ENCODE data around the gene CAMK2B. TPM values are rescaled to one million over a fixed set of nuclear protein-coding genes. Genes with fewer than 3 reads are reported as not detected.

The CAMK2B gene
- total and polyA plus RNA-seq, 2 experiments from 2014 or later: not detected

- Histone ChIP-seq H4K20me1 (replicated peaks; ENCODE audit: insufficient read depth) (no peaks in the 10 kb centered on the region; the same call in 1 of the 2 replicates), H3K27ac (ENCODE audit: low read depth) (no peak overlapping the region), H3K4me1 (ENCODE audit: insufficient read depth) (no peaks in the 10 kb centered on the region), H3K9me2 (ENCODE audit: insufficient read depth) (no peaks in the 10 kb centered on the region), H3F3A (replicated peaks; ENCODE audit: low read depth) (no peaks in the 10 kb centered on the region), H3K4me3 (no peak overlapping the region), H3K36me3 (ENCODE audit: insufficient read depth) (no peaks in the 10 kb centered on the region), H3K4me2 (no peak overlapping the region), H3K79me2 (replicated peaks; ENCODE audit: insufficient read depth) (no peaks in the 10 kb centered on the region), H3K27me3 (ENCODE audit: insufficient read depth) (no peaks in the 10 kb centered on the region), H2AFZ (no peak overlapping the region)
- TF ChIP-seq ETS1 (IDR thresholded peaks at IDR 0.05) (no peak), REST (IDR thresholded peaks at IDR 0.05; ENCODE audit: unreplicated experiment) (no peak), STAT1 (IDR thresholded peaks at IDR 0.05; ENCODE audit: unreplicated experiment) (no peak), NANOG (IDR thresholded peaks at IDR 0.05; ENCODE audit: borderline replicate concordance) (no peak), EZH2phosphoT487 (IDR thresholded peaks at IDR 0.05; ENCODE audit: unreplicated experiment) (no peak), CTCF (conservative IDR thresholded peaks at IDR 0.05; ENCODE audit: low read depth in 2 of 2) (no peak), ZNF114 (CRISPR knock-in tag; IDR thresholded peaks at IDR 0.05) (no peak), CREB1 (CRISPR knock-in tag; IDR thresholded peaks at IDR 0.05; ENCODE audit: low read depth) (no peak), POLR2AphosphoS5 (IDR thresholded peaks at IDR 0.05; ENCODE audit: low read depth) (no peak), EZH2 (IDR thresholded peaks at IDR 0.05; ENCODE audit: low read depth, unreplicated experiment) (no peak), ZNF331 (CRISPR knock-in tag; IDR thresholded peaks at IDR 0.05; ENCODE audit: low read depth) (no peak), JUNB (IDR thresholded peaks at IDR 0.05; ENCODE audit: unreplicated experiment) (no peak), ZNF462 (CRISPR knock-in tag; IDR thresholded peaks at IDR 0.05) (no peak)
- DNase-seq (ENCODE audit: low spot score): no peak
- ATAC-seq: no peak
- H3K4me3 Mint-ChIP-seq: no peak overlapping the region
- H3K27ac Mint-ChIP-seq: no peak overlapping the region
- peaks cover 8% of the 10 kb centered on the region for H3K9me3 Mint-ChIP-seq
- H3K27me3 Mint-ChIP-seq (ENCODE audit: insufficient read depth, low read depth, poor library complexity): peaks cover 17% of the 10 kb centered on the region
- no peaks in the 10 kb centered on the region; the same call in 2 of the 3 replicates for H3K36me3 Mint-ChIP-seq (ENCODE audit: low read depth)
- H3K4me1 Mint-ChIP-seq: peaks cover 5% of the 10 kb centered on the region
These were observed 67.6 kb downstream of the CAMK2B start for GRCh38 chr7:44257618-44258422.

Data from GM23338 (cell line).